Endodermal cell (in vitro differentiated cells): ENCODE data around the gene VAPB. TPM values are rescaled to one million over a fixed set of nuclear protein-coding genes. Genes with fewer than 3 reads are reported as not detected.
A peak's percentile ranks its signal among the peaks of the same experiment; 100 is the strongest.

Experiments
- DNase-seq: peaks from one replicate; pipeline ENCODE4 v3.0.0-alpha.2; 2017
- H3K27ac ChIP-seq: 2 replicates; pipeline ENCODE4 v1.5.1; 2013; ENCODE audit warnings: mild to moderate bottlenecking, low read depth, low read length, moderate library complexity
- H3K27me3 ChIP-seq: 2 replicates; pipeline ENCODE4 v1.6.1; 2013; ENCODE audit warnings: mild to moderate bottlenecking, low read length, moderate library complexity; ENCODE audit not compliant: insufficient read depth, control insufficient read depth, poor library complexity, severe bottlenecking
- H3K36me3 ChIP-seq: 2 replicates; pipeline ENCODE4 v1.7.0; 2013; ENCODE audit warnings: mild to moderate bottlenecking, low read length, moderate library complexity; ENCODE audit not compliant: control insufficient read depth, insufficient read depth
- H3K4me1 ChIP-seq: one replicate; pipeline ENCODE4 v1.7.0; 2013; ENCODE audit warnings: low read length; ENCODE audit not compliant: control insufficient read depth, insufficient read depth
- H3K4me3 ChIP-seq: 2 replicates; pipeline ENCODE4 v1.5.1; 2013; ENCODE audit warnings: mild to moderate bottlenecking, low read length, moderate library complexity
- H3K9ac ChIP-seq: 2 replicates; pipeline ENCODE4 v1.6.1; 2013; ENCODE audit warnings: mild to moderate bottlenecking, low read length, moderate library complexity; ENCODE audit not compliant: poor library complexity, severe bottlenecking; ENCODE audit errors: extremely low read depth
- H3K9me3 ChIP-seq: 2 replicates; pipeline ENCODE4 v1.6.1; 2013; ENCODE audit warnings: mild to moderate bottlenecking, low read length, moderate library complexity; ENCODE audit not compliant: control insufficient read depth
- H3K27ac Mint-ChIP-seq: 2 replicates; pipeline ENCODE4 v1.8.0; 2020; ENCODE audit warnings: mixed read lengths
- H3K27me3 Mint-ChIP-seq: 2 replicates; pipeline ENCODE4 v1.8.0; 2021; ENCODE audit warnings: mild to moderate bottlenecking, mixed read lengths; ENCODE audit not compliant: insufficient read depth
- H3K36me3 Mint-ChIP-seq: 2 replicates; pipeline ENCODE4 v1.8.0; 2020; ENCODE audit warnings: low read depth, mixed read lengths
- H3K4me1 Mint-ChIP-seq: 2 replicates; pipeline ENCODE4 v1.8.0; 2020; ENCODE audit warnings: mixed read lengths
- H3K4me3 Mint-ChIP-seq: 2 replicates; pipeline ENCODE4 v1.8.0; 2020; ENCODE audit warnings: mild to moderate bottlenecking, moderate library complexity, mixed read lengths
- H3K9me3 Mint-ChIP-seq: 2 replicates; pipeline ENCODE4 v1.8.0; 2020; ENCODE audit warnings: mild to moderate bottlenecking, mixed read lengths
- CTCF ChIP-seq: fragments of 200-600 bp; sonication (generic); conservative IDR thresholded peaks from 2 replicates; pipeline ENCODE4 v1.5.0; 2021; ENCODE audit warnings: antibody characterized with exemption, mild to moderate bottlenecking
- WGBS, 2 experiments: methylation state at CpG; one replicate each; pipeline versions ENCODE4 v1.1.5 to v1.1.7; 2013; ENCODE audit warnings: missing lambda C conversion rate in 2 of 2, mixed read lengths in 1 of 2; ENCODE audit not compliant: insufficient coverage in 1 of 2, insufficient read length in 1 of 2; 5-methylcytosine and 5-hydroxymethylcytosine counted together
- total RNA-seq, 2 donors: library from RNA; stranded (reverse); fragmentation: NEBNext Ultra II Directional in 1 of 2; extraction: Animal tissue kit (Norgen Biotek cat#: 25700) in 1 of 2; gene quantifications; 2 replicates in 1 of 2; 3 replicates in 1 of 2; pipeline ENCODE4 v1.2.1, GENCODE V29; 2021

VAPB gene
- total RNA-seq, 2 donors from 2014 or later, result 47.3 to 47.5 TPM

- 79 to 83% methylated on average over 15 to 19 of the region's 19 CpGs for WGBS, 2 experiments
- H3K36me3 Mint-ChIP-seq, result peaks cover under 1% of the 10 kb centered on the region
- TF ChIP-seq CTCF, result no peak
- peaks cover under 1% of the 10 kb centered on the region for H3K9me3 Mint-ChIP-seq
- peak overlapping the region; percentile 23 for H3K9ac ChIP-seq
- no peak overlapping the region for H3K4me3 Mint-ChIP-seq
- no peaks in the 10 kb centered on the region for H3K4me1 ChIP-seq
- H3K27ac Mint-ChIP-seq, result peak overlapping the region; percentile 86
- peaks cover 22% of the 10 kb centered on the region for H3K4me1 Mint-ChIP-seq
- no peaks in the 10 kb centered on the region for H3K36me3 ChIP-seq
- H3K4me3 ChIP-seq, result no peak overlapping the region
- H3K27me3 ChIP-seq, result no peaks in the 10 kb centered on the region
- H3K9me3 ChIP-seq, result no peaks in the 10 kb centered on the region
- DNase-seq, result peak; percentile 69
- peaks cover 1% of the 10 kb centered on the region for H3K27me3 Mint-ChIP-seq
- peak overlapping the region; percentile 34 for H3K27ac ChIP-seq
Measured at GRCh38 chr20:58374027-58374850, 14.8 kb upstream of the VAPB start.

- Mint-ChIP-seq H3K27me3 (peaks cover 1% of the 10 kb centered on the region), H3K4me1 (peaks cover 24% of the 10 kb centered on the region), H3K4me3 (no peak overlapping the region), H3K36me3 (no peaks in the 10 kb centered on the region), H3K9me3 (peaks cover 2% of the 10 kb centered on the region), H3K27ac (peak overlapping the region; percentile 86)
- 50 to 64% methylated on average over 5 to 8 of the region's 8 CpGs for WGBS, 2 experiments
- peak overlapping the region; percentile 89 for H3K27ac ChIP-seq
- peak overlapping the region; percentile 23 for H3K9ac ChIP-seq
- no peak for TF ChIP-seq CTCF
- H3K36me3 ChIP-seq, result no peaks in the 10 kb centered on the region
- H3K4me1 ChIP-seq, result no peaks in the 10 kb centered on the region
- peak; percentile 76 for DNase-seq
- H3K4me3 ChIP-seq, result no peak overlapping the region
- peaks cover 2% of the 10 kb centered on the region for H3K9me3 ChIP-seq
- H3K27me3 ChIP-seq, result no peaks in the 10 kb centered on the region
Measured at GRCh38 chr20:58374906-58375758, 13.9 kb upstream of the VAPB start.

GRCh38 chr20:58375759-58376352 is 13.2 kb upstream of the VAPB start:
- Histone ChIP-seq H3K4me3 (no peak overlapping the region), H3K27me3 (no peaks in the 10 kb centered on the region), H3K9ac (no peak overlapping the region), H3K9me3 (peaks cover 10% of the 10 kb centered on the region), H3K36me3 (no peaks in the 10 kb centered on the region), H3K4me1 (no peaks in the 10 kb centered on the region), H3K27ac (peak overlapping the region; percentile 89)
- Mint-ChIP-seq H3K4me3 (no peak overlapping the region), H3K9me3 (peaks cover 8% of the 10 kb centered on the region), H3K36me3 (no peaks in the 10 kb centered on the region), H3K27ac (no peak overlapping the region), H3K4me1 (peaks cover 24% of the 10 kb centered on the region), H3K27me3 (peaks cover 1% of the 10 kb centered on the region)
- no peak for TF ChIP-seq CTCF
- DNase-seq, result no peak
- 67 to 72% methylated on average over 3 to 10 of the region's 10 CpGs for WGBS, 2 experiments
